GM12891 (cell line): Measurements from ENCODE around the gene ADK.

ENCODE experiments used
- DNase-seq: peaks from one replicate; pipeline ENCODE4 v3.0.0; 2011; ENCODE audit warnings: low spot score; ENCODE audit not compliant: insufficient read length
- FAIRE-seq: peaks from 2 replicates; lab custom pipeline; 2011; peaks lifted over from hg19 to GRCh38; lab: Jason Lieb, UNC
- PAX5 ChIP-seq: IDR thresholded peaks from 2 replicates; pipeline ENCODE4 v1.6.1; 2011; ENCODE audit warnings: low read length, moderate library complexity, mild to moderate bottlenecking; ENCODE audit not compliant: insufficient read depth, severe bottlenecking
- POLR2A ChIP-seq: IDR thresholded peaks from 2 replicates; pipeline ENCODE4 v1.6.1; 2011; ENCODE audit warnings: low read depth, low read length, control low read depth
- POLR2AphosphoS5 ChIP-seq: IDR thresholded peaks from 2 replicates; pipeline ENCODE4 v1.6.1; 2011; ENCODE audit warnings: low read depth, low read length, control low read depth
- POU2F2 ChIP-seq: IDR thresholded peaks from 2 replicates; pipeline ENCODE4 v1.6.1; 2011; ENCODE audit warnings: low read depth, mild to moderate bottlenecking, control low read depth, low read length, moderate library complexity
- SPI1 ChIP-seq: IDR thresholded peaks from 2 replicates; pipeline ENCODE4 v1.6.1; 2011; ENCODE audit warnings: low read depth, low read length, control low read depth
- TAF1 ChIP-seq: IDR thresholded peaks from 2 replicates; pipeline ENCODE4 v1.6.1; 2011; ENCODE audit warnings: low read depth, low read length, control low read depth

ADK gene

DNA sequence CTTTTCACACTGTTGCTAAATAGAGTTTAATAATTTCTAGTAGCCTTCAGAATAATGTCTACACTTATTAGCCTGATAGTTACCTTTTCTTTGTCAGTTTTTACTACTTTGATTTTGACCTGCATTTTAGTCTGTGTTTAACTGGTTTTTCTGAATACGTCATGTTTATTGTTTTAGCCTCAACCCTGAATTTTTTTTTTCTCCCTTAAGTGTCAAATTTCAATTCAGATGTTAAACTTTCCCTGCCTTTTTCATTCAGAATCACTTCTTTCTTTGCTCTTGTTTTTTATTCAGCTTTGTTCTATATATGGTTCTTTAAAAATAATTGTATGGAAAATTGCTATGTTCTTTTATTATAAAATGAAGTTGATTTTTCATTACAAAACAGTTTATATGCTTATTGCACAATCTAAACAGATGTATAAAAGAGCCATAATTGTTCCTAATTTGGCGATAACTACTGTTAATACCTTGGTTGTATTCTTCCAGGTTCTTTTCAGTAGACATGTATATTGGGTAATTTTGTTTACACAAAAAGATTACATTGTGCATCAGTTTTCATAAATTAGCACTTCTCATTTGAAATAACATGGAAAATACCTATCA lies 159.7 kb downstream of the ADK start:
- TF ChIP-seq TAF1 (no peak), POLR2AphosphoS5 (no peak), POLR2A (no peak), SPI1 (no peak), PAX5 (no peak), POU2F2 (no peak)
- DNase-seq (no peak), FAIRE-seq (no peak)

DNA sequence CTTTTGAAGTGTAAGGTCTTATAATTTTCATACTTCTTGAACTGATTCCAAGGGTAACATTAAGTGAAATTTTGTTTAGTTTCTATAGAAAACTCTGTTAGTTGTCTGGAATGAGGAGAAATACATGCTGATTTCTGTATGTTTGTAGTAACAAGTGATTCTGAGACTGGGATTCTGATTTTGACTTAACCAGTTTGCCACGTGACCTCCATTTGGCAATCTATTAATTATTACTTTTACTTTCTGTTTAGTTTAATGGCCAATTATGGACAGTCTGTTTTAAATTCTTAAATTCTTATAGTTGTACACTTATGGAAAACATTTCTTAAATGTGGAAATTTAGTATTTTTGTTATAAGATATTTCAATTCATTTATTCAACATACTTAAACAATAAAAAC lies 163.1 kb downstream of the ADK start:
- TF ChIP-seq POLR2A (no peak), POLR2AphosphoS5 (no peak), PAX5 (no peak), POU2F2 (no peak), SPI1 (no peak), TAF1 (no peak)
- DNase-seq (no peak), FAIRE-seq (no peak)

DNA sequence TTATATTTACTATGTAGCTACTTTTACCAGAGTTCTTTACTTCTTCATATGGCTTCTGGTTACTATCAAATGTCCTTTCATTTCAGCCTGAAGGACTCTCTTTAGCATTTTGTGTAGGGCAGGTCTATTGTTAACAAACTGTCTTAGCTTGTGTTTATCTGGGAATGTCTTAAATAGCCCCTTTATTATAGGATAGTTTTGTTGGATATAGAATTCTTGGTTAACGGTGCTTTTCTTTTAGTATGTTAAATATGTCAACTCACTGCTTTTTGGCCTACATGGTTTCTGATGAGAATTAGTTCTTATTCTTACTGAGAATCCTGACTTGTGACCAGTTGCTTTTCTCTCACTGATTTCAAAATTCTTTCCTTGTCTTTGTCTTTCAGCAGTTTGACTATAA lies 169.0 kb downstream of the ADK start:
- no peak for DNase-seq
- FAIRE-seq = no peak
- TF ChIP-seq POLR2AphosphoS5 (no peak), SPI1 (no peak), POU2F2 (no peak), POLR2A (no peak), TAF1 (no peak), PAX5 (no peak)

DNA sequence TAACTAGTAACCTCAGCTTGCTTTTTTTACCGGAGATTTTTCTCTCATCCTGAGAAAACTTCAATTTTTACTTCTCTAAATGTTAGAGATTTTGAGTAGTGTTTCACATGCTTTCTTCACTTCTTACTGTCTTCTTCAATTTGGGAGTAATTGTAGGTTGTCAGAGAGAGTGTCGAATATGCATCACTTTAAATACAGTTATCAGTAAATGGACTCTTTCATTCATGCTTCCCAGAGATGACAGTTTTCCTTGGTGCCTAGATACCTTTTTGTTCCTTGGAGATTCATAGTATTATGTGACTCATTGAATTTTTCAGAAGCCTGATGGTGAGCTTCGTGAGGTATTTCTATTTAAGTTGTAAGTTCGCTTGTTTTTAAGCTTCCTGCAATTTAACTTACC lies 169.7 kb downstream of the ADK start:
- DNase-seq (no peak), FAIRE-seq (no peak)
- TF ChIP-seq SPI1 (no peak), POLR2A (no peak), TAF1 (no peak), POU2F2 (no peak), POLR2AphosphoS5 (no peak), PAX5 (no peak)

DNA sequence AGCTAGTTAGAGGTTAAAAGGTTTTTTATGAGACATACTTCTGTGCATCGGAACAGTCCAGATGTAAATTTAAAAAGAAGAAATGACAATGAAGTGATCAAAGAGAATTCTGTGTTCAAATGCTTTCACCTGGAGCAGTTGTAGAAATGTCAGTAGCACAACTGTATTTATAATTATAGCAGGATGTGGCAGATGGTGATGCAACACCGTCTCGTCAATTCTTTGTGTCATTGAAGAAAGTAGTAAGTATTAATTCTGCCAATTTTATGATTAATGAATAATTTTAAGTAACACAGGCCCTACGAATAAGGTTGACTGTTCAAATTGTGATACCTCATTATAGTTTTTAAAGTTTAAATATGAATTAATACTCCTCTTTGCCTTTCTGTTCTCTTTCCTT lies 171.1 kb downstream of the ADK start:
- DNase-seq = no peak
- no peak for FAIRE-seq
- TF ChIP-seq PAX5 (no peak), SPI1 (no peak)

DNA sequence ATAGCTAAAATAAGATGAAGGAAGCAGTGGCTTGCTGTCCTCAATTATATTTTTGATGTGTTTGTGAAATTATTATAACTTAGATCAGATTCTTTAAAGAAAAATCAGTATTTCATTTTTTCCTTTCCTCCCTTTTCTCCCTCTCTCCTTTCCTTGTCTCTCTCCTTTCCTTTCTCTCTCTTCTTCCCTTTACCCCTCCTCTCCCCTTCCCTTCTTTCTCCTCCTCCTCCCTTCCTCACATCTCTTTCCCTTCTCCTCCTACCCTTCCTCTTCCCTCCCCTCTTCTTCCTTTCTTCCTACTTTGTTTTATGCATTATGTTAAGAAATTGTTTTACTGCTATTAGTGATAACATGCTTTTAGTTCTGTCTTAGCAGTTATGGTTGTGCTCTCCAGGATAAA lies 171.5 kb downstream of the ADK start:
- no peak for FAIRE-seq
- no peak for TF ChIP-seq POLR2A

DNA sequence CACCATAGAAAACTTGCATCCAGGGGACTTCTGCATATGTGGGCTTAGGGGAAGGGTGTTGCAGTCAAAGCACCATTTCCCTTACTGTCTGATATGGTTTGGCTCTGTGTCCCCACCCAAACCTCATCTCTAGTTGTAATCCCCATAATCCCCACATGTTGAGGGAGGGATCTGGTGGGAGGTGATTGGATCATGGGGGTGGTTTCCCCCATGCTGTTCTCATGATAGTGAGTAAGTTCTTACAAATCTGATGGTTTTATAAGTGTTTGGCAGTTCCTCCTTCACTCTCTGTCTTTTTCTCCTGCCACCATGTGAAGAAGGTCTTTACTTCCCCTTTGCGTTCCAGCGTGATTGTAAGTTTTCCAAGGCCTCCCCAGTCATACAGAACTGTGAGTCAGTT lies 177.4 kb downstream of the ADK start:
- no peak for TF ChIP-seq PAX5
- TF ChIP-seq POU2F2 = no peak
- TF ChIP-seq POLR2A = no peak
- no peak for TF ChIP-seq TAF1
- DNase-seq (no peak), FAIRE-seq (peak; percentile 38)

More for the DNA sequence above, 171.5 kb downstream of the ADK start:
- no peak for DNase-seq

DNA sequence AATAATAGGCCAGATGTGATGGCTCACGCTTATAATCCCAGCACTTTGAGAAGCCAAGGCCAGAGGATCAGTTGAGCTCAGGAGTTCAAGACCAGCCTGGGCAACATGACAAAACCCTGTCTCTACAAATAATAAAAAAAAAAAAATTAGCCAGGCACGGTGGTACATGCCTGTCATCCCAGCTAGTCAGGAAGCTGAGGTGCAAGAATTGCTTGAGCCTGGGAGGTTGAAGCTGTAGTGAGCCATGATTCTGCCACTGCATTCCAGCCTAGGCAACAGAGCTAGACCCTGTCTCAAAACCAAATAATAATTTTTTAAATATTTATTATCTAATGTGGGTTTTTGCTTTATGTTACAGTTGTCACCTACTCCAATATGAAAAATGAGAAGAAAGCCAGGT lies 178.9 kb downstream of the ADK start:
- DNase-seq = no peak
- no peak for TF ChIP-seq PAX5
- no peak for TF ChIP-seq POLR2AphosphoS5
- no peak for TF ChIP-seq TAF1
- no peak for TF ChIP-seq SPI1
- TF ChIP-seq POLR2A = no peak
- TF ChIP-seq POU2F2 = no peak
- peak; percentile 20 for FAIRE-seq

DNA sequence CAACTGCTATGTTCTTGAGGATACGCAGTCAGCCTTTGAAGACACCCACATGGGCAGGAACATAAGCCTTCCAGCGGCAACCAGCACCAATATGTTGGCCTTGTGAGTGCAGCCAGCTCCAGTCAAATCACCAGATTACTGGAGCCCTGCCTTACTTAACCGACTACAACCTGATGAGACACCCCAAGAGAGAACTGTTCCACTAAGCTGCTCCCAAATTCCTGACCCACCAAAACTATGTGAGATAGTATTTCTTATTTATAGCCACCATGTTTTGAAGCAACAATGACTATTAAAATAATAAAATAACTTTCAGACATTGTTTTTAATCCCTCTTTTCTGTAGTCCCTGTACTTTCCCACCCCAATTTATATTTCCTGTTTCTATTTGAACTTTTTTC lies 179.6 kb downstream of the ADK start:
- TF ChIP-seq POU2F2 = no peak
- no peak for TF ChIP-seq TAF1
- no peak for TF ChIP-seq POLR2AphosphoS5
- TF ChIP-seq PAX5 = no peak
- TF ChIP-seq SPI1 = no peak
- no peak for TF ChIP-seq POLR2A
- FAIRE-seq = no peak
- no peak for DNase-seq

DNA sequence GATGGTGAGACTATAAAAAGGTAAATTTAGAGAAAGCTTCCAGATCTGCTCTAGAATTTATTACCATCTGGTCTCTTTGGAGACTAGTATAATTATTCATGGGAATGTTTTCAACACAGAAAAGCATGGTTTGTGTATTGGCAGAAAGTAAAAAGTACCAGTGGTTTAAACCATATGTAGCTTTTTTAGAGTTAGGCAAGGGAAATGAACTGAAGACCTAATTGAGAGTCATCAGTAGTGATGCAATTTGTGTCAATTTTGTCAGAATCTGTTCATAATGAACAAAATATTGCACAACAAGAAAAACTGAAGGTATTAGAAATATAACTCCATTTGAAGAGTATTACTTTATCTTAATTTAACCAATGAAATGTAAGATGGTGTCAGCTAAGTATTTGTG lies 181.4 kb downstream of the ADK start:
- FAIRE-seq (no peak), DNase-seq (no peak)
- TF ChIP-seq TAF1 (no peak), POLR2AphosphoS5 (no peak), POLR2A (no peak), PAX5 (no peak), POU2F2 (no peak), SPI1 (no peak)

DNA sequence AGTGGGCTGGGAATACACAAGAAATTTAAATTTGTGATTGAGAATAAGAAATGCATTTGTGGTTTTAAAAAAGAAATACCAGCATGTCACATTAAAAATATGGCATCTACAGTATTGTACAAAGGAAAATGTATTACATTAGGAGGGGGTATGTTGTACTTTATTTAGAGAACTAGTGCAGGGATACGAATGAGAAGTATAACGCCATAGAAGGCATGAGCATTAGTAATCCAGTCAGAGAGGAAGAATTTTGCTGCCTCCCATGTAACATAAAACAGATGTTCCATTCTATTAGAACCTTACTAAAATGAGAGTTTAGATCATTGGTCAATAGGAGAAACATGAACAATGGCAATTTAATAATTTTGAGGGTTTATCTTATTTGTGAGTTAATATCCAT lies 182.2 kb downstream of the ADK start:
- no peak for DNase-seq
- no peak for FAIRE-seq
- TF ChIP-seq SPI1 (no peak), POU2F2 (no peak), POLR2AphosphoS5 (no peak), PAX5 (no peak), TAF1 (no peak), POLR2A (no peak)
